ENCODE results near the gene UPB1. TPM values are rescaled to one million over a fixed set of nuclear protein-coding genes. Genes with fewer than 3 reads are reported as not detected.

UPB1 gene
- total and polyA plus RNA-seq, 10 of the 15 experiments (the other 5 are each of a cell fraction or from before 2014, with no cell fraction given), result 0.89 to 20.5 (median 3.1) TPM

DNA sequence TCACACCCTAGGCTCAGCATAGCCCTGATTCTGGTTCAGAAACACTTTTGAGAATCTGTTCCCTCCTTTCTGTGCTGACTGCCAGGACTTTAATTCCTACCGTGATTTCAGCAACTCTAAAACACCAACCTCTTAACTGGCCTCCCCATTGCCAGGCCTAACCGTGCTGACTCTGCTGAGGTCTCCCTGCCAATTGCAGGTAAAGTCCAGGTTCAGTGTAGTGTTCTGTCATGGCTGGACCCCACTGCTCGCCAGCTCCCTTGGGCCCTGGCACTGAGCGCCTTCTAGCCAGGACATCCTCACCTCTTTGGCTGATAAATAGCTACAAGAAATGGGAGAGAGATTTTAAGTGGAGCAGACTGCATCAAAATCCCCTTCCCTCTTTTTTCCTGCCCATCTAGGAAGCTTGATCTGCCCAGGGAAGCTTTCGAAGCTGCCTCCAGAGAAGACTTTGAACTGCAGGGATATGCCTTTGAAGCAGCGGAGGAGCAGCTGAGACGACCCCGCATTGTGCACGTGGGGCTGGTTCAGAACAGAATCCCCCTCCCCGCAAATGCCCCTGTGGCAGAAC, 4.7 kb downstream of the UPB1 start (continued):
- TF ChIP-seq, protein P1, sequence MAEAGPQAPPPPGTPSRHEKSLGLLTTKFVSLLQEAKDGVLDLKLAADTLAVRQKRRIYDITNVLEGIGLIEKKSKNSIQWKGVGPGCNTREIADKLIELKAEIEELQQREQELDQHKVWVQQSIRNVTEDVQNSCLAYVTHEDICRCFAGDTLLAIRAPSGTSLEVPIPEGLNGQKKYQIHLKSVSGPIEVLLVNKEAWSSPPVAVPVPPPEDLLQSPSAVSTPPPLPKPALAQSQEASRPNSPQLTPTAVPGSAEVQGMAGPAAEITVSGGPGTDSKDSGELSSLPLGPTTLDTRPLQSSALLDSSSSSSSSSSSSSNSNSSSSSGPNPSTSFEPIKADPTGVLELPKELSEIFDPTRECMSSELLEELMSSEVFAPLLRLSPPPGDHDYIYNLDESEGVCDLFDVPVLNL (IDR thresholded peaks at IDR 0.05; ENCODE audit: low read depth, low read length), result no peak

DNA sequence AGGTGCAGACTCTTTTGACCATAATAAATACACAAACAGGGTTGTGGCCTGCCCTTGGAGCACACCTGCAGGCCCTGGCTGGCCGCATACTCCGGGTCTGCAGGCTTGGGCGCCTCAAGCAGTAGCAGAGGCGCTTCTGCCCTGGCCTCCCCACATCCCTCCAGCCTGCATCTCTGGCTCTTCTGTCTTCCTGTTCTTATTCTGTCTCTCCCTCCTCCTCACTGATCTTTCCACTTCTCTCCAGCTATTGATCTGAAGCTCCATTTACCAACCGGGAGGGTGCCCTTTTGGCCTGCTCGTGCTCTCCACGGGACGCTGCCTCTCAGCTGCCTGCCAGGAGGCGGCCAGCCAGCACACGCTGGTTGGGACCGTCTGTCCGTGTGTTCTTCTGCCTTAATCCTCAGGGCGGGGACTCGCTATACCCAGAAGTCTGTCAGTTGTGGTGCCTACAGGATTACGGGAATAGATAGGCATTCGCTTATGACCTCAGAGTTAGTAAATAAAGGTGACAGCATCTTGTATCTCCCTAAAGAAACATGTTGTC, 5.2 kb downstream of the UPB1 start:
- no TSS peak for BruUV-seq (replicated peaks)
- intact Hi-C loops (cut with micrococcal nuclease; ENCODE audit: unreplicated experiment), result no loop called here

More for the DNA sequence above, 5.2 kb downstream of the UPB1 start:
- ATAC-seq, result no peak
- Histone ChIP-seq H4K20me1 (ENCODE audit: control insufficient read depth, insufficient read depth) (no peaks in the 10 kb centered on the region), H3K4me3 (no peak overlapping the region), H2AFZ (ENCODE audit: control insufficient read depth, low read depth, low read length) (no peak overlapping the region), H3K9me3 (replicated peaks; ENCODE audit: control insufficient read depth, insufficient read depth, low read length) (no peaks in the 10 kb centered on the region), H3K79me2 (ENCODE audit: control insufficient read depth, insufficient read depth, low read length) (no peaks in the 10 kb centered on the region), H3K9ac (ENCODE audit: control insufficient read depth, insufficient read depth, low read length) (no peak overlapping the region), H3K27ac (ENCODE audit: control insufficient read depth, insufficient read depth) (no peak overlapping the region), H3K27me3 (replicated peaks in 1 of 2; ENCODE audit: control insufficient read depth in 2 of 2, insufficient read depth in 2 of 2, low read length in 1 of 2) (no peaks in the 10 kb centered on the region; a peak in 1 of 4 replicates), H3K36me3 (ENCODE audit: control insufficient read depth in 2 of 2, insufficient read depth in 2 of 2, low read length in 1 of 2) (no peaks in the 10 kb centered on the region), H3K4me2 (ENCODE audit: control insufficient read depth, insufficient read depth) (no peak overlapping the region), H3K4me1 (ENCODE audit: control insufficient read depth, insufficient read depth, low read length) (peaks cover 19% of the 10 kb centered on the region)
- ChIA-PET SMC1A (ENCODE audit: uncharacterized antibody, unreplicated experiment) (interaction anchor here (0.8 to 2.8 kb wide), 2 partner anchors 67 to 78 kb away, joined by 3 to 13 read pairs; no protein-coding TSS in a partner anchor), POLR2A (interaction anchor here (1.2 kb wide), 1 partner anchor 67 kb away, joined by 5 read pairs; no protein-coding TSS in a partner anchor), CTCF (interaction anchor here (1.1 to 14.8 kb wide), 2 partner anchors 25 to 71 kb away, joined by 3 to 332 read pairs; partner anchors contain the start of gene ADORA2A), RAD21 (ENCODE audit: unreplicated experiment) (interaction anchor here (0.5 to 8.3 kb wide), 4 partner anchors 8 to 76 kb away, joined by 3 to 64 read pairs (median 4); no protein-coding TSS in a partner anchor)
- DNase-seq (ENCODE audit: low read depth, low spot score), result no peak
- in situ Hi-C loops (cut with MboI), result no loop called here
- no peak for FAIRE-seq
- TF ChIP-seq CEBPB (IDR thresholded peaks at IDR 0.05; ENCODE audit: borderline replicate concordance in 1 of 2, low read depth in 2 of 2, low read length in 2 of 2) (no peak), EZH2 (IDR thresholded peaks at IDR 0.05; ENCODE audit: borderline replicate concordance, control insufficient read depth, low read depth, low read length) (no peak)
- 84% methylated on average over 16 of the region's 16 CpGs for WGBS (ENCODE audit: insufficient coverage, insufficient replicate concordance, low lambda C conversion rate, missing lambda C conversion rate)

Measured in GM12878 (cell line).